Measurements from ENCODE around the gene LDLRAP1.

The LDLRAP1 gene

DNA sequence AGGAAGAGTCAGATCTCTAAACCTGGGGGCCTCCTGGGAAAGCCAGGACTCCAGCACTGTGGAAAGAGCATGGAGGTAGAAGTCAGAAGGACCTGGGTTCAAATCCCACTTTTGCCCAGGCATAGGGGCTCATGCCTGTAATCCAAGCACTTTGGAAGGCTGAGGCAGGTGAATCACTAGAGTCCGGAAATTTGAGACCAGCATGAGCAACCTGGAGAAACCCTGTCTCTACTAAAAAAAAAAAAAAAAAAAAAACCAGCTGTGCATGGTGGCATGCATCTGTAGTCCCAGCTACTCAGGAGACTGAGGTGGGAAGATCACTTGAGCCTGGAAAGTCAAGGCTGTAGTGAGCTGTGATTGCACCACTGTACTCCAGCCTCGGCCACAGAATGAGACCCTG, 31.8 kb downstream of the LDLRAP1 start:
- TF ChIP-seq, protein P1, sequence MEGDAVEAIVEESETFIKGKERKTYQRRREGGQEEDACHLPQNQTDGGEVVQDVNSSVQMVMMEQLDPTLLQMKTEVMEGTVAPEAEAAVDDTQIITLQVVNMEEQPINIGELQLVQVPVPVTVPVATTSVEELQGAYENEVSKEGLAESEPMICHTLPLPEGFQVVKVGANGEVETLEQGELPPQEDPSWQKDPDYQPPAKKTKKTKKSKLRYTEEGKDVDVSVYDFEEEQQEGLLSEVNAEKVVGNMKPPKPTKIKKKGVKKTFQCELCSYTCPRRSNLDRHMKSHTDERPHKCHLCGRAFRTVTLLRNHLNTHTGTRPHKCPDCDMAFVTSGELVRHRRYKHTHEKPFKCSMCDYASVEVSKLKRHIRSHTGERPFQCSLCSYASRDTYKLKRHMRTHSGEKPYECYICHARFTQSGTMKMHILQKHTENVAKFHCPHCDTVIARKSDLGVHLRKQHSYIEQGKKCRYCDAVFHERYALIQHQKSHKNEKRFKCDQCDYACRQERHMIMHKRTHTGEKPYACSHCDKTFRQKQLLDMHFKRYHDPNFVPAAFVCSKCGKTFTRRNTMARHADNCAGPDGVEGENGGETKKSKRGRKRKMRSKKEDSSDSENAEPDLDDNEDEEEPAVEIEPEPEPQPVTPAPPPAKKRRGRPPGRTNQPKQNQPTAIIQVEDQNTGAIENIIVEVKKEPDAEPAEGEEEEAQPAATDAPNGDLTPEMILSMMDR (IDR thresholded peaks at IDR 0.05; ENCODE audit: control insufficient read depth, insufficient read depth, low read depth, low read length, missing control alignments), result no peak
- no peak overlapping the region for H3K4me3 ChIP-seq (ENCODE audit: control insufficient read depth, low read depth, low read length)
- no peak for DNase-seq (ENCODE audit: low read depth)

DNA sequence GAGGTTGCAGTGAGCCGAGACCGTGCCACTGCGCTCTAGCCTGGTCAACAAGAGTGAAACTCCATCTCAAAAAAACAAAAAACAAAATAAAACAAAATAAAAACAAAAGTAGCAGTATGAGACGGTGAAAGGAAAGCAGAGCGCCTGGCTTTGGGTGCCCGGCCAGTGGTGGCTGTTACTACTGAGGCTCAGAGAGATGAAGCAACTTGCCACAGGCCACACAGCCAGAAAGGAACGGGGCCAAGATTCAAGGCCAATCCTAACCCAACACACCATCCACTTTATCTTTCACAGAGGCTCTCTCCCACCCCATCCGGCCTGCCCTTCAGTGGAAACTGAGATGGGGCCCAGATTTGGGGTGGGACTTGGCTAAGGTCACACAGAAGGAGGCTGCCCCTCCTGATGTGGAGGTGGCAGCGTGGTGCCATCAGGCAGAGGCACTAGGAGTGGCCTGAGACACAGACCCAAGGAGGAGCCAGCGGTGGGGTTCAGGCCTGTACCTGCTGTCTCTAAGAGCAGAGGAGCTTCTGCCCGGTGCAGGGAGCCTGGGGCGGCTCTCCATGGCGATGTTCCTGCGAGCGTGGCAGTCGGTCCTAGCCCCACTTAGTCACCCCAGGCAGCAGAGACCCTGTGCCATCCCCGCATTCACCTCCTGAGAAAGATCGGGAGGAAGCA, 33.2 kb downstream of the LDLRAP1 start:
- DNase-seq (ENCODE audit: low read depth), result no peak
- TF ChIP-seq, protein P1 (IDR thresholded peaks at IDR 0.05; ENCODE audit: control insufficient read depth, insufficient read depth, low read depth, low read length, missing control alignments), result no peak
- H3K4me3 ChIP-seq (ENCODE audit: control insufficient read depth, low read depth, low read length), result no peak overlapping the region

DNA sequence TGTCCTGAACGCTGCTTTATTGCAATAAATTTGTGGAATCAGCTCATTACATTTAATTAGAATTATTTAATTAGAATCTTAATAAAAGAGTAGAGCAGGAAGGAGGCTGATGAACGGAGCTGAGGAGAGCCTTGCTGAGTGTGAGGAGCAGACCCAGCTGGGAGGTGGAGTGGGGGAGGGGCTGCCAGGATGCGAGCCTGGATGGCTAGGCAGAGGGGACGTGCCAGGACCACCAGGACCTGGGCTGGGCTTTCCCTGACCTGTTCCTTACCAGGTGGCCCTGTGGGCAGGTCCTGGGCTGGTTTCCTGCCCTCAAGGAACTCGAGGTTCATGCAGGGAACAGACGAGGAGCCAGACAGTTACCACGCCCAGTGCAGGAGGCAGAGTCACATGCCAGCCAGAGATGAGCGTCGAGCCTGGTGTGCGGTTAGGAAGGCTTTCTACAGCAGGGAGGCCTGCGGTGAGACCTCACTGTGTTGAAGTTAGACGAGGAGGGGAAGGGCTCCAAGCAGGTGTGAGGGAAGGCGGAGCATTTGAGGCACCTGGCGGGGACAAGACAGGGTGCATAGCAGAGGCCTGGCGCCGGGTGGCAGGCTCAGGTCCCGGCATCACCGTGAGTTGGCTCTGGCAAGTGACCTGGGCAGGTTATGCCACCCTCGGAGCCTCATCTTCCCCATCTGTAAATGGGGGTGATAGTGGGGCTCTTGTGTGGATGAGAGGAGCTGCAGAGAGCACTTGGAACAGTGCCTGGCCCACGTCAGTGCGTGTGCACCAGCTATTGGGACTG, 33.9 kb downstream of the LDLRAP1 start:
- DNase-seq (ENCODE audit: low read depth), result no peak
- no peak overlapping the region for H3K4me3 ChIP-seq (ENCODE audit: control insufficient read depth, low read depth, low read length)
- TF ChIP-seq, protein P1 (IDR thresholded peaks at IDR 0.05; ENCODE audit: control insufficient read depth, insufficient read depth, low read depth, low read length, missing control alignments), result no peak

DNA sequence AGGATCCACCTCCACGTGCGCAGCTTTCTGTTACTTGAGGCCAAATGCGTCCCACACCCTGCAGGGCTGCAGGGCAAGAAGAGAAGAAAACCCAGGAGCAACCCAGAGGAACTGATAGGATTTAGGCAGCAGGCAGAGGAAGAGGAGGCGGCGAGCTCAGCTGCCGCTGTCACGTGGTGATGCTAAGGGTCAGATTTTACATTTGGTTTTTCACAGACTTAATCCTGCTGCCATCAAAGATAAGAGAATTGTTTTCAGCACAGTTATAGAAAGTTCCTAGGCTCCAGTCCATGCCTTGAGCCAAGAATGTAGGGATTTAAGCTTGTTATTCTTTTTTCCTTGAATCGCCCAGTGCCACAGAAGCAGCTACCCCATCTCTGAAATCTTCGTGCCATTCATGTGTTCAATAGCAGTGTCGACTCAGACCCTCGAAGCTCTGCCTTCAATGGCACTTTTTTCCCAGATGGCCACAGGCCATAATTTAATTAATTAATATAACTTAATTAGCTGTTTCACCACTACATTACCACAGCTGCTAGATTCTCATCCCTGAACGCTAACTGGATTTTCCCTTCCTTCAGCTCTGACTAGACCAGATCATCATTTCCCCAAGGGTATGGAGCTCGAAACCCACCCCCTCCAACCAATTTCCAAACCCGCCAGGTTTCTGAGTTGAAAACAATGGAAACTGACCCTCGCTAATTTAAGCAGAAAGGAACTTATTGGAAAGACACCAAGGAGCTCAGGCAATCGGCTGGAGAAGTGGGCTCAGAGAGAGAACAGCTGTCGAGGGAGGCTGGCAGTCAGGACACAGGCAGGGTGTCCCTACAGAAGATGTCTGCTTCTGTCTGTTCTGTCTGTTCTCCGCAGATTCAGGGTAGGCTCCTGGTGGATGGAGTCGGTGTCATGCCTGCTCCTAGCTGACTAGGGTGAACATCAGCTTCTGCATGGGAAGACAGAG, 36.2 kb downstream of the LDLRAP1 start:
- no peak for DNase-seq (ENCODE audit: low read depth)
- H3K4me3 ChIP-seq (ENCODE audit: control insufficient read depth, low read depth, low read length), result no peak overlapping the region
- TF ChIP-seq, protein P1 (IDR thresholded peaks at IDR 0.05; ENCODE audit: control insufficient read depth, insufficient read depth, low read depth, low read length, missing control alignments), result no peak

DNA sequence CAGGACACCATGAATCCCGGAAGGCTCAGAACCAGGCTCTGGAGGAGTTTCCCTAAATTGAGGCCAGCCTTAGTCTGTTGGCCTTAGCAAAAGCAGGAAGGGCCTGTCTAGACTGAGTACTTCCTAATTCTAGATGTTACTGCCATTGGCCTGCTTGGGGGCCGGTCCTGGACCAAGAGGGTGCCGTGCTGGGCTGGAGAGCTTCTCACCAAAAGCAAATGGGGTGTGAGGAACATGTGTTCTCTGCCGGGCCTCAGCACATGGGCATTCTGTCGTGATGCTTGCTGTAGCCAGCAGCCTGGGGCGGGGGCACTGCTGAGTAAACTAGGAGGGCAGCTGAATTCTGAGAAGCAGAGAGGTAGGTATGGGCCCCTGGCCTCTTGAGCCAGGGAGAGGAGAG, 37.5 kb downstream of the LDLRAP1 start:
- TF ChIP-seq, protein P1 (IDR thresholded peaks at IDR 0.05; ENCODE audit: control insufficient read depth, insufficient read depth, low read depth, low read length, missing control alignments), result no peak
- H3K4me3 ChIP-seq (ENCODE audit: control insufficient read depth, low read depth, low read length), result no peak overlapping the region
- DNase-seq (ENCODE audit: low read depth), result no peak

DNA sequence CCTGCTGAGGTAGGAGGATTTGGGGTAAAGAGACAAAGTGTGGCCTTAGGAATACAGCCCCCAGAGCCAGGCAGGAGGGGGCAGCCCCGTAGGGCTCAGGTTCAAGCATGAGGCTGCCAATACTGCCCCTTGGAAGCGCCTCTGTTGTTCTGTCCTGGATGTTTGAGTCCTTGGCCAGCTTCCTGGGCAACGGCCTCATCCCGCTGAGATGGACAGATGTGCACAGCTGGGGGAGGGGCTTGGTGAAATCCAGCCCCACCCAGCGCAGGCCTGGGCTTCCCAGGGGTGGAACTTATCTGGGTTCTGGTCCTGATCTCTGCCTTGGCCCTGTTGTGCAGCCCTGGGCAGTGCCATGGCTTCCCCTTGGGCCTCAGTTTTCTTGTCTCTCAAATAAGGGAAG, 38.4 kb downstream of the LDLRAP1 start:
- TF ChIP-seq, protein P1 (IDR thresholded peaks at IDR 0.05; ENCODE audit: control insufficient read depth, insufficient read depth, low read depth, low read length, missing control alignments), result no peak
- DNase-seq (ENCODE audit: low read depth), result no peak
- no peak overlapping the region for H3K4me3 ChIP-seq (ENCODE audit: control insufficient read depth, low read depth, low read length)

Measured in AG09309 (cell line).